Spleen (tissue), 11 donors: ENCODE results near the gene VEGFA. TPM values are rescaled to one million over a fixed set of nuclear protein-coding genes. Genes with fewer than 3 reads are reported as not detected.

Source experiments
- DNase-seq: peaks from one replicate; pipeline ENCODE4 v3.0.0-alpha.2; 2020
- H3K27ac ChIP-seq, 8 donors: fragments of 200-600 bp; sonication (generic) in 7 of 8; 1 replicate in 4 of 8; 2 replicates in 4 of 8; pipeline versions ENCODE4 v1.5.0 to v1.8.0; 2016 to 2021; ENCODE audit warnings: inconsistent platforms in 4 of 8, mild to moderate bottlenecking in 4 of 8, moderate library complexity in 1 of 8
- H3K27me3 ChIP-seq, 7 donors: fragments of 200-600 bp; sonication (generic) in 6 of 7; replicated peaks in 1 of 7; 1 replicate in 4 of 7; 2 replicates in 3 of 7; pipeline versions ENCODE4 v1.5.0 to v1.8.0; 2016 to 2021; ENCODE audit warnings: inconsistent platforms in 3 of 7, mild to moderate bottlenecking in 1 of 7
- H3K36me3 ChIP-seq, 6 donors: fragments of 200-600 bp; sonication (generic) in 5 of 6; 1 replicate in 4 of 6; 2 replicates in 2 of 6; pipeline versions ENCODE4 v1.5.0 to v1.8.0; 2016 to 2021; ENCODE audit warnings: inconsistent platforms in 2 of 6
- H3K4me1 ChIP-seq, 6 donors: fragments of 200-600 bp; sonication (generic) in 5 of 6; 1 replicate in 3 of 6; 2 replicates in 3 of 6; pipeline versions ENCODE4 v1.5.0 to v1.8.0; 2016 to 2021; ENCODE audit warnings: inconsistent platforms in 3 of 6
- H3K4me3 ChIP-seq, 8 donors: fragments of 200-600 bp; sonication (generic) in 7 of 8; 1 replicate in 4 of 8; 2 replicates in 4 of 8; pipeline versions ENCODE4 v1.5.0 to v1.8.0; 2016 to 2021; ENCODE audit warnings: inconsistent platforms in 4 of 8, mild to moderate bottlenecking in 4 of 8, moderate library complexity in 2 of 8
- H3K9me3 ChIP-seq, 8 donors: fragments of 200-600 bp; sonication (generic) in 7 of 8; 1 replicate in 4 of 8; 2 replicates in 4 of 8; pipeline versions ENCODE4 v1.5.0 to v1.8.0; 2016 to 2021; ENCODE audit warnings: inconsistent platforms in 4 of 8
- CTCF ChIP-seq, 11 experiments: fragments of 200-600 bp in 7 of 11; fragments of 450-650 bp in 4 of 11; sonication (generic) in 4 of 11; IDR thresholded peaks in 8 of 11; conservative IDR thresholded peaks in 3 of 11; 1 replicate in 7 of 11; 2 replicates in 4 of 11; pipeline versions ENCODE4 v1.4.0 to v1.8.0; 2016 to 2021; ENCODE audit warnings: antibody characterized with exemption in 11 of 11, inconsistent platforms in 4 of 11, mild to moderate bottlenecking in 1 of 11
- POLR2A ChIP-seq, 3 donors: fragments of 450-650 bp; IDR thresholded peaks; one replicate each; pipeline ENCODE4 v1.5.1; 2017; ENCODE audit warnings: antibody characterized with exemption in 3 of 3, mild to moderate bottlenecking in 1 of 3
- POLR2AphosphoS5 ChIP-seq, 3 donors: sonication (generic); formaldehyde crosslinking; IDR thresholded peaks; one replicate each; pipeline ENCODE4 v1.5.1; 2017; ENCODE audit warnings: antibody characterized with exemption in 3 of 3
- WGBS, 5 donors: extraction: QIAGEN DNeasy Blood & Tissue Kit in 3 of 5; methylation state at CpG; one replicate each; pipeline versions ENCODE4 v1.1.5 to v1.1.7; 2013 to 2018; 5-methylcytosine and 5-hydroxymethylcytosine counted together
- intact Hi-C: fragments of 100-400 bp; cut with DNase I; formaldehyde crosslinking; loops from one replicate; pipeline ENCODE4 v1.15.0; 2023; ENCODE audit warnings: low total_unique reads
- polyA plus RNA-seq, 3 donors: library from polyadenylated mRNA; stranded (reverse); fragments of 200-250 nt; gene quantifications; one replicate each; pipeline ENCODE4 v1.2.1, GENCODE V29; 2013
- total RNA-seq, 7 donors: library from RNA; depleted of rRNA in 3 of 7; stranded (reverse); fragments of >200 nt in 3 of 7; fragmentation: NEBNext Ultra II Directional in 4 of 7; extraction: Animal tissue kit (Norgen Biotek cat#: 25700) in 4 of 7; gene quantifications; one replicate each; pipeline versions ENCODE4 v1.1.0 to v1.2.1, GENCODE V29; 2016 to 2021
- donor health status: healthy with polysubstance abuse.
- donor health status: DM: no; HTN: no; CAD: no; lungs with moderate emphysema.
- donor health status: DM: no; HTN: no; CAD: no.
- donor health status: Bipolar disorder and iron deficiency.
- donor health status: healthy.
- donor health status: DM: no; HTN: no; CAD: no.
- donor health status: DM: yes; HTN: yes; CAD: no.

VEGFA gene
- total and polyA plus RNA-seq, 10 donors, result 31.0 to 486 (median 153) TPM

DNA sequence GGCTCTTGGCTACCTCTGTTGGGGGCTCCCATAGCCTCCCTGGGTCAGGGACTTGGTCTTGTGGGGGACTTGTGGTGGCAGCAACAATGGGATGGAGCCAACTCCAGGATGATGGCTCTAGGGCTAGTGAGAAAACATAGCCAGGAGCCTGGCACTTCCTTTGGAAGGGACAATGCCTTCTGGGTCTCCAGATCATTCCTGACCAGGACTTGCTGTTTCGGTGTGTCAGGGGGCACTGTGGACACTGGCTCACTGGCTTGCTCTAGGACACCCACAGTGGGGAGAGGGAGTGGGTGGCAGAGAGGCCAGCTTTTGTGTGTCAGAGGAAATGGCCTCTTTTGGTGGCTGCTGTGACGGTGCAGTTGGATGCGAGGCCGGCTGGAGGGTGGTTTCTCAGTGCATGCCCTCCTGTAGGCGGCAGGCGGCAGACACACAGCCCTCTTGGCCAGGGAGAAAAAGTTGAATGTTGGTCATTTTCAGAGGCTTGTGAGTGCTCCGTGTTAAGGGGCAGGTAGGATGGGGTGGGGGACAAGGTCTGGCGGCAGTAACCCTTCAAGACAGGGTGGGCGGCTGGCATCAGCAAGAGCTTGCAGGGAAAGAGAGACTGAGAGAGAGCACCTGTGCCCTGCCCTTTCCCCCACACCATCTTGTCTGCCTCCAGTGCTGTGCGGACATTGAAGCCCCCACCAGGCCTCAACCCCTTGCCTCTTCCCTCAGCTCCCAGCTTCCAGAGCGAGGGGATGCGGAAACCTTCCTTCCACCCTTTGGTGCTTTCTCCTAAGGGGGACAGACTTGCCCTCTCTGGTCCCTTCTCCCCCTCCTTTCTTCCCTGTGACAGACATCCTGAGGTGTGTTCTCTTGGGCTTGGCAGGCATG, 9.2 kb downstream of the VEGFA start:
- Histone ChIP-seq H3K4me1 (peaks cover 10 to 40% (median 18%) of the 10 kb centered on the region in 6 donors), H3K9me3 (no peaks in the 10 kb centered on the region), H3K36me3 (peaks cover 0 to 85% (median 49%) of the 10 kb centered on the region in 6 donors), H3K27ac (peak overlapping the region in 4 of 8 donors; percentile 9 to 34 (median 26)), H3K27me3 (peaks cover 0 to 11% (median 0%) of the 10 kb centered on the region in 7 donors), H3K4me3 (no peak overlapping the region)
- no peak for TF ChIP-seq POLR2A (IDR thresholded peaks at IDR 0.05)
- TF ChIP-seq POLR2AphosphoS5 (IDR thresholded peaks at IDR 0.05), result peak in 1 of 3 donors; percentile 39
- TF ChIP-seq CTCF (IDR thresholded peaks at IDR 0.05 in 8 of 11, conservative IDR thresholded peaks at IDR 0.05 in 3 of 11), result no peak
- intact Hi-C loops, result no loop called here
- WGBS, 5 donors, result 82 to 87% (median 86%) methylated on average over 12 of the region's 12 CpGs
- DNase-seq, result no peak

DNA sequence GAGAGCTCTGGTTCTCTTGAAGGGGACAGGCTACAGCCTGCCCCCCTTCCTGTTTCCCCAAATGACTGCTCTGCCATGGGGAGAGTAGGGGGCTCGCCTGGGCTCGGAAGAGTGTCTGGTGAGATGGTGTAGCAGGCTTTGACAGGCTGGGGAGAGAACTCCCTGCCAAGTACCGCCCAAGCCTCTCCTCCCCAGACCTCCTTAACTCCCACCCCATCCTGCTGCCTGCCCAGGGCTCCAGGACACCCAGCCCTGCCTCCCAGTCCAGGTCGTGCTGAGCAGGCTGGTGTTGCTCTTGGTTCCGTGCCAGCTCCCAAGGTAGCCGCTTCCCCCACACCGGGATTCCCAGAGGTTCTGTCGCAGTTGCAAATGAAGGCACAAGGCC, 9.8 kb downstream of the VEGFA start:
- Histone ChIP-seq H3K9me3 (no peaks in the 10 kb centered on the region), H3K4me1 (peaks cover 4 to 34% (median 12%) of the 10 kb centered on the region in 6 donors), H3K4me3 (no peak overlapping the region), H3K27me3 (peaks cover 0 to 5% (median 0%) of the 10 kb centered on the region in 7 donors), H3K27ac (peak overlapping the region in 4 of 8 donors; percentile 9 to 34 (median 25)), H3K36me3 (peaks cover 0 to 91% (median 52%) of the 10 kb centered on the region in 6 donors)
- TF ChIP-seq CTCF (IDR thresholded peaks at IDR 0.05 in 8 of 11, conservative IDR thresholded peaks at IDR 0.05 in 3 of 11) (no peak), POLR2A (IDR thresholded peaks at IDR 0.05) (no peak), POLR2AphosphoS5 (IDR thresholded peaks at IDR 0.05) (peak in 2 of 3 donors; percentile 24 to 58)
- DNase-seq, result no peak
- intact Hi-C loops, result no loop called here
- WGBS, 5 donors, result 73 to 83% (median 81%) methylated on average over 8 of the region's 8 CpGs

DNA sequence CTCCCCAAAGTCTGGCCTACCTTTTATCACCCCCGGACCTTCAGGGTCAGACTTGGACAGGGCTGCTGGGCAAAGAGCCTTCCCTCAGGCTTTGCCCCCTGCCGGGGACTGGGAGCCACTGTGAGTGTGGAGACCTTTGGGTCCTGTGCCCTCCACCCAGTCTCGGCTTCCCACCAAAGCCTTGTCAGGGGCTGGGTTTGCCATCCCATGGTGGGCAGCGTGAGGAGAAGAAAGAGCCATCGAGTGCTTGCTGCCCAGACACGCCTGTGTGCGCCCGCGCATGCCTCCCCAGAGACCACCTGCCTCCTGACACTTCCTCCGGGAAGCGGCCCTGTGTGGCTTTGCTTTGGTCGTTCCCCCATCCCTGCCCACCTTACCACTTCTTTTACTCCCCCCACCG, 10.3 kb downstream of the VEGFA start:
- intact Hi-C loops, result no loop called here
- 85 to 92% (median 90%) methylated on average over 13 of the region's 13 CpGs for WGBS, 5 donors
- H3K36me3 ChIP-seq, result peaks cover 0 to 96% (median 52%) of the 10 kb centered on the region in 6 donors

More for the DNA sequence above, 10.3 kb downstream of the VEGFA start:
- TF ChIP-seq CTCF (IDR thresholded peaks at IDR 0.05 in 8 of 11, conservative IDR thresholded peaks at IDR 0.05 in 3 of 11), result no peak
- TF ChIP-seq POLR2AphosphoS5 (IDR thresholded peaks at IDR 0.05), result peak in 2 of 3 donors; percentile 4 to 18
- TF ChIP-seq POLR2A (IDR thresholded peaks at IDR 0.05), result no peak
- no peak overlapping the region for H3K4me3 ChIP-seq
- peaks cover 0 to under 1% (median 0%) of the 10 kb centered on the region in 7 donors for H3K27me3 ChIP-seq
- no peaks in the 10 kb centered on the region for H3K9me3 ChIP-seq
- no peak for DNase-seq
- peak overlapping the region in 2 of 8 donors; percentile 22 to 34 for H3K27ac ChIP-seq
- peaks cover 0 to 29% (median 8%) of the 10 kb centered on the region in 6 donors for H3K4me1 ChIP-seq
